GM19463 (cell line): ENCODE data around the gene MCM5.
"Not testable (repeated sequence)": the region's sequence is repeated elsewhere in the genome, so short reads cannot be mapped to it uniquely, and the experiment has no call there.

Experiments used
- ATAC-seq: cut with Tn5 transposase; IDR thresholded peaks from one replicate; pipeline ENCODE4 v1.9.1; 2021; ENCODE audit warnings: mild to moderate bottlenecking, moderate library complexity; ENCODE audit not compliant: unreplicated experiment

The MCM5 gene

DNA sequence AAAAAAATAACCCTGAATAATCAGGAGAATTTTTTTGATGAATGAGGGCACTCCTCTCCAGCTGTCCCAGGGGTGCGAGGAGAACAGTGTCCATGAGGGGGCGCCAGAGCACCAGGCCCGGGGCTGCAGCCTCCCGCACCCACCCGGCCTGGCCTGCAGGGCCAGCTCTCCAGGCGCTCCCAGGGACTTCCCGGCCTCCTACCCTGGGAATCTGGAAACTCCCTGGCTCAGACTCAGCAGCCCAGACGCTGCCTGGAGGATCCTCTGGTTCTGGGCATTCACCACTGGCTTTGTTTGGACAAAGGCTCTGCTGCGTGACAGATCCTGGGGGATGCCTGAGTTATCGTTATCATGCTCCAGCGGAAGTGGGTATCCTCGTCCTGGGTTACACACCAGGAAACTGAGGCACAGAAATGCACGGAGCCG, 31.0 kb downstream of the MCM5 start:
- ATAC-seq = no peak

DNA sequence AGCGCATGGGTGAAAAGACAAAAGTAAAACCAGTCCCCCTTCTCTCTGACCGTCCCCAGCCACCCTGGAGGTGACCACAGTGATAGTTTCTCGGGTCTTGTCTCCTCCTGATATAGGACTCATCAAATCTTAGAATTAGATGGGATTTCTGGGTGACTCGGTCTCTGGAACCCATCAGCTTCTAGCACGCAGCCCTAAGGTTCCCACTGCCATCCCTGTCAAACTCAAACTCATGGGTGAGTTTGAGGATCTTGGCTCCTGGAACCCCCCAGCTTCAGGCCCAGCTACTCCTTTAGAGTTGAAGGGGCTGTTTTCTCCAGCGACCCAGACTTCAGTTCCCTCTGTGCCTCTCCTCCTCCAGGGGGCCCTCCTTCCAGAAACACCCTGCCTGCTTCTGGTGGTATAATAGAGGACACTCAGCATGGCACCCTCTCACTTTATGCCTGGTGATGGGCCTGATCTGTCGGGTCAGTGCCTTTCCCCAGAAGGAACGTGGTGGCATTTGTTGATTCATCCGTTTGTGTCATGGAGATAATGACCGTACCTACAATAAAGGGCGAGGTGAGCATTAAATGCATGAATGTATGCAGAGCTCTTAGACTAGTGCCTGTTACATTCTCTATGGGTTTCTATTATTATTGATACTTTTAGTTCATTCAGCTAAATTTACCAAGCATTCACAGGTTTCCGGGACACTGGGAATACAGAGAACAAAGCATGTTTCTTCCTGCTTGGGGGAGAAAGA, 31.7 kb downstream of the MCM5 start:
- no peak for ATAC-seq

DNA sequence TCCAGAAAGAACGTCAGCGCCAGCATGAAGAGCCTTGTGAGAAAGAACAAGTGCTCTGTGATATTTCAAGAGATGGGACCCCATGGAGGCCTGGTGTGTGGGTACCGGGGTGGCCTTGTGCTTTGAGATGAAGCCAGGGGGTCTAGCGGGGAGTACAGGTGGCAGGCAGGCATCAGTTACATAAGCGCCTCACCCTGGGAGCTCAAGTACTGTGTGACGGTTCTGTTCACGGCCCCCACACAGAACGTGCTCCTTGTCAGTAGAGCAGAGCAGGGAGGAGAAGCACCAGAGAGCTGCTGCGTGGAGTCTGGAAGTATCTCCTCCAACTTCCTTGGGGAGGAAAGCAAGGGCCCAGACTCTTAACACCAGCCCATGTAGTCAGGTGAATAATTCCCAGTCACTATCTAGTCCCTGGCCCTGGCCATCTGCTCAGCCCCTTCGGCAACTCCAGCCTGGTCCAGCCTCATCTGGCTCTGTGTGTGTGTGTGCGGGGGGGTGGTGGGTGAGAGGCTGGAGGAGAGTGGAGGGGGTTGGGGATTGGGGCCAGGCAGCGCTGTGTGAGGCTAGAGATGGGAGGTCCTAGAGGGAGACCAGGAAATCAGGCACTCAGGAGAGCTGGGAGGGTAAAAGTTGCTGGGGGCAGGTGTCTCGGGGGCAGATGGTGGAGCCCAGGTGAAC, 32.4 kb downstream of the MCM5 start:
- ATAC-seq = no peak

DNA sequence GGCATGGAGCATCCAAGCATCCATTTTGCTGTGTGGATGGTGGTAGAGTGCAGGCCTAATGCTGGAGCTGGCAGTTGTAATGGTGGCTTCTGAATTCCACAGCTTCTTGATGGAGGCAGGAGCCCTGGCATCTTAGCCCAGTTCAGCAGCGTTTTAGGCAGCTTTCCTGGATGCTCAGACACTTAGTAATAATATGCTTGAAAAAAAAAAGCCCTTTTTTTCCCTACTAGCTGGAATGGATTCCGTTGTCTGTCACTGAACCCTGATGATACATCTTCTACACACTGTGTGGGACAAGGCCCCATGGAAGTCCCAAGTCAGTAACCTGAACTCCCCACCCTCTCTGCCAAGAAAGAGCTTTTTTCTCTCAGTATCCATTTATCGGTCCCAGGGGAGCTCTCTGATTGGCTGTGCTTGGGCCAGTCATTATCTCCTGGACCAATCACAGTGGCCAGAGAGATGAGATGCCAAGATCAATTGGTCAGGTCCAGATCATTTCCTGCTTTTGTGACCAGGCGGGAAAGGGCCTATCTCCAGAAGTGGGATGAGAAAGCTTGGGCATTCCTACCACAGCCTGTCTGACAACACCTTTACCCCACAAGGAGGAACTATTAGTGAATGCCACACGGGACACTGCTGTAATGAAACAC, 34.2 kb downstream of the MCM5 start:
- no peak for ATAC-seq

DNA sequence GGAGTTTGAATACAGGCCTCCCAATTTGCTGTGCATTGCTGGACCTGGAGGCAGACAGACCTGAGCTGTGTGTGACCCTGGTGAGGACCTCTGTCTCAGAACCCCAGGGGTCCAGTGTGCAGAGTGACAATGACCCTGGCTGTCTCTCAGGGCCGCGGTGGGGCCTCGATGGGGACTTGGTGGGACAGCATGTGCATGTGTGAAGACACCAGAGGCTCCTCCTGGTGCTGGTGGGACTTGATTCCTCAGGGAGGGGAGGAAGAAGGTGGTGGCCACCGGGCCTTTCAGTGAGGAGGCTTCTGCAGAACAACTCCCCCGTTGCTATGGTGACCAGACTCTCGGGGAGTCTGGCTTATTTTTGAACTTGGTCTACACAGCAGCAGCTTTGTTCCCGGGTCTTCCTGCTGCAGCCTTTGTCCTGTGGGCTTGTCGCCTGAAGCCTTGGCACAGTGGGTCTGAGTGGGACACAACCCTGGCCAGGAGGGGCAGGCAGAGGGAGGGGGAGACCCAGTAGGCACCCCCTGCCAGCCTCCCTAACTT, 35.3 kb downstream of the MCM5 start:
- no peak for ATAC-seq

DNA sequence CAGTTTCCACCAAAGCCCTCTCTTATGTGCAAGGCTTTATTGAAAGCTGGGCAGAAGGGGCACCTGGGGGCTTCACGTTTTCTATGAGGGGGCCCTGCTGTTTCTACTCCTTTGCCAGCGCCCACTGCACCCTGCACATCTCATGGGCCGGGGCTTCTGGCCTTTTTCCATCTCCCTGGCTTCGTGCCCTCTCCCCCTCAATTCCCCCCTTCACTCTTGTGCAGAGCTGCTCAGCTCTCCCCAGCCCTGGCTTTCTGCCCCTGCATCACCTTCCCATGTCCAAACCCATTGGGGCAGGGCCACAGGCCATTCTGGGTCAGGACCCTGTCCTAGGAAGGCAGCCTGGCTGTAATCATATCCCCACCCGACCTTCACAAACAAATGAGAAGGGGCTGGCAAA, 36.5 kb downstream of the MCM5 start:
- ATAC-seq = no peak

DNA sequence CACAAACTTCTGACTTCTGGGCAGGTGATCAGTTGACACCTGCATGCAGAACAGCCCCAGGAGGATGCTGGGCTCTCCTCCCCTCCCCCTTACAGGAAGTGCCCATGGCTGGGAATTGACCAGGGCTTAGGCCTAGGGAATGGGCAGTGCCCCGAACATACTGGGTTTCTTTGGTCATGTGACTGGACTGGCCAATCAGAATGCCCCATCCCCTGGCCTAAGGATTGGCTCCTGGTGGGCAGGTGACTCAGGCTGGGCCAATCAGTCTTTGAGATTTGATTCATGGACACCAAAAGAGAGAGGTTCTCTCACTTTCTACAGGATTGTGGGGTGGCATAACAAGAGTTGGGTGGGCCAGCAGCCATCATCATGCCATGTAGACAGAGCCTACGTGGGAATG, 37.1 kb downstream of the MCM5 start:
- ATAC-seq = no peak

DNA sequence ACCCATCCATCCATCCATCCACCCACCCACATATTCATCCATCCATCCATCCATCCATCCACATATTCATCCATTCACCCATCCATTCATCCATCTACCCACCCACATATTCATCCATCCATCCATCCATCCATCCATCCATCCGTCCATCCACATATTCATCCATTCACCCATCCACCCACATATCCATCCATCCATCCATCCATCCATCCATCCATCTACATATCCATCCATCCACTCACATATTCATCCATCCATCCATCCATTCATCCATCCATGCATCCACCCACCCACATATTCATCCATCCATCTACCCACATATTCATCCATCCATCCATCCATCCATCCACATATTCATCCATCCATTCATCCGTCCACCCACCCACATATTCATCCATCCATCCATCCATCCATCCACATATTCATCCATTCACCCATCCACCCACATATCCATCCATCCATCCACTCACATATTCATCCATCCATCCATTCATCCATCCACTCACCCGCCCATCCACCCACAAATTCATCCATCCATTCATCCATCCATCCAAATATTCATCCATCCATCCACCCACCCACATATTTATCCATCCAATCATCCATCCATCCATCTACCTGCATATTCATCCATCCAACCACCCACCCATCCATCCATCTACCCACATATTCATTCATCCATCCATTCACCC, 38.9 kb downstream of the MCM5 start:
- ATAC-seq = not testable (repeated sequence)

DNA sequence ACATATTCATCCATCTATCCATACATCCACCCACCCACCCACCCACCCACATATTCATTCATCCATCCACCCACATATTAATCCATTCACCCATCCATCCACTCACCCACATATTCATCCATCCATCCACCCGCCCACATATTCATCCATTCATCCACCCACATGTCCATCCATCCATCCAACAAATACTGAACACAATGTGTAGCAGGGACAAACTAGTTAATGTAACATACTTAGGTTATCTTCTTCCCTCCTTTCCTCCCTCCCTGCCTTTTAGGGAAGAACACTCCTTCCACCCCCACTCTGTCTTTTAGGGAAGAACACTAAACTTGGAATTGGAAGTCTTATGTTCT, 39.4 kb downstream of the MCM5 start:
- ATAC-seq = no peak

DNA sequence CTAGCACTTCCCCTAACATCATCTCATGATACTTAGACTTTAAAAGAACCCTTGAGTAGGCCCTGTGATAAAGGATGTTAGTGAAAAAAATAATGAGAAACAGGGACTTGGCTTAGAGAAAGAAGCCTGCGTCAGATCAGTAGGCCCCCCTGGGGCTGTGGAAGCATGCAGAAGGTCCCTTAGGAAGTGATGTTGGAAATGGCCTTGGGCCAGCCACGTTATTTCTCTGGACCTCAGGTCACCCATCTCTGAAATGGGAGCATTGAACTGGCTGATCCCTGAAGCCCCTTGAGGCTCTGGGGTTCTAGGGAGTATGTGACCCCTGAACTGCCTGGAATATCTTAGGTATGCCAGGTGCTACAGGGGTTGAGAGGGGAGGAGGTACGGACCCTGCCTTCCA, 40.2 kb downstream of the MCM5 start:
- no peak for ATAC-seq

DNA sequence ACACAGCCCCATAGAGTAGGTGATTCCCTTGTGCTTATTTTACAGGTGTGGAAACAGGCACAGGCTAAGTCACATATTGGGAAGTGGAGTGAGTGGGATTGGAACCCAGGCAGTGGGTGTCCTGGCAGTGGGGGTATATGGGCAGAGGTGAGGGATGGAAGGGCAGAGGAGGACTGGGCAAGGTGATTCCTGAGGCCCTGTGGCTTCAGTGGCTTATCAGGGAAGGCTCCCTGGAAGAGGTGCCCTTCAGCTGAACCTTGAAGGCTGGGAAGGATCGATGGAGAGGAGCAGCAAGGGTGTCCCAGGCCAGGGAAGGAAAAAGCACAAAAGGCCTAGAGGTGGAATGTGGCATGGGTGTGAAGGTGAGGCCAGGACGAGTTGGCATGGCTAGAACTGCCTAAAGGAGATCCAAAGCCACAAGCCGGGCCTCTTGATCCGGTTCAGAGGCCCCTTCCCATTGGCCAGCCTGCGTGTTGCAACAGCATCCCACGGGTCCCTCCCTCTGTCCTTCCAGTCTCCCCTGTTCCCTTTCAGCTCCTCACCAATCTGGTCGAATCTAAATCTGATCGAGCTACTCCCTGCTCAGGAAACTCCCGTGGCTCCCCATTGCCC, 41.7 kb downstream of the MCM5 start:
- ATAC-seq = no peak

DNA sequence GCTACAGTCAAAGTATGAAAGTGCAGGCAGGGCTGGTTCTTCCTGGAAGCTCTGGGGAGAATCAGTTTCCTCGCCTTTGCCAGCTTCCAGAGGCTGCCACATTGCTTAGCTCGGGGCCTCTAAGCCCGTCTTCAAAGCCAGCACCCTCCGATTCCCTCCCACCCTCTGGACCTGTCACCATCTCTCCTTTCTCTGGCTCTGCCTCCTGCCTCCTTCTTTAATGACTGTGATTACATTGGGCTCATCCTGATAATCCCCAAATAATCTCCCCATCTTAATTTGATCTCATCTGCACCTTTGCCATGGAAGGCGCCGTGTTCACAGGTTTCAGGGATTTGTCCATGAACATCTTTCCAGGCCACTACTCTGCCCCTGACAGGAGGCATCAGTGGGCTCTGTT, 42.5 kb downstream of the MCM5 start:
- ATAC-seq = no peak

DNA sequence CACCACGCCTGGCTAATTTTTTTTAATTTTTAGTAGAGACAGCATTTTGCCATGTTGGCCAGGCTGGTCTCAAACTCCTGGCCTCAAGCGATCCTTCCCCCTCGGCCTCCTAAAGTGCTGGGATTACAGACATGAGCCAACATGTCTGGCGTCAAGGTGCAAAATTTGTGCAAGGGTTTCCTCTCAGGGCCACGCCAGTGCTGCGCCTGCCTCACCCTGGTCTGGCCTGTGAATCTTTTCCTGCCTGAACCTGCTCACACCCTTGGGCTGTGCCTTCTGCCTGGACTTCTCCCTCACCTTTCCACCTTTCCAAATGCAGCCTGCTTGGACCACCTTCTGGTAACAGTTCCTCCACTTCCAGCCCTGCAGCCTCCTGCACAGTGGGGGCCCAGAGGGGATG, 43.4 kb downstream of the MCM5 start:
- no peak for ATAC-seq

DNA sequence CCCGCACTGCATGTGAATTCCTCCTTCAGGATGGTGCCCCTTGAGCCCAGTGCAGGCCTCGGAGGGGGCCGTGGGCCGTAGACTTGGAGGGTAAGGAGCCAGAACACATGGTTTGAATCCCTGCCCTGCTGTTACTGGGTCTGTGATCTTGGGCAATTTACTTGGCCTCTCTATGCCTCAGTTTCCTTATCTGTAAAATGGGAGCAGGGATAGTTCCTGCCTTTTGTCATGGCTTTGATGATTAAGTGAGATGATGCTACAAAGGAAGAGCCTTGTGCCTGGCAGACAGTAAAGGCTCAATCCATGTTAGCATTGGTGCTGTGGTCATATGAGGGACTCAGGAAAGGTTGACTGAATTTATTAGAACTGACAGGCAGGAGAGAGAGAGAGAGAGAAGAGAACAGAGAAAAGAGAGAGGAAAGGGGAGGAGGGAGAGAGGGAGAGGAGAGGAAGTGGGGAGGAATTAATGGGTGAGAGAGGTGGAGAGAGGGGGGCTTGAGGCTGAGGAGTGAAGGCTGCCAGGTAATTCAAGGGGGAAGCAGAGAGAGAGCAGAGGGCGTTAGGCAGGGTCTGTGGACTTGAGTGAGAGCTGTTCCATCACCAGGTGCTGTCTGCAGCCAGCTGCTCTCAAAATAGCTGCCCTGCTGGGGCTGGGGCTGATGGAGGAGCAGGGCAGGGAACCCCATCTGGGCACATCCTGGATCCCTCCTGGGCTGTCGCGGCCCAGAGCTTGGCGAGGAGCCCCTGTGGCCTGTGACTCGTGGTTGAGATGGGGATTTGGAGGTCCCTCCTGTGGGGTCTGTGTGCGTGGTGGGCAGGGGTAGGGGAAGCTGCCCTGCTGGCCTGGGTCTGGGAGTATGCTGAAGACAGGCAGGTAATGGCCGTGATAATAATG, 44.1 kb downstream of the MCM5 start:
- no peak for ATAC-seq

DNA sequence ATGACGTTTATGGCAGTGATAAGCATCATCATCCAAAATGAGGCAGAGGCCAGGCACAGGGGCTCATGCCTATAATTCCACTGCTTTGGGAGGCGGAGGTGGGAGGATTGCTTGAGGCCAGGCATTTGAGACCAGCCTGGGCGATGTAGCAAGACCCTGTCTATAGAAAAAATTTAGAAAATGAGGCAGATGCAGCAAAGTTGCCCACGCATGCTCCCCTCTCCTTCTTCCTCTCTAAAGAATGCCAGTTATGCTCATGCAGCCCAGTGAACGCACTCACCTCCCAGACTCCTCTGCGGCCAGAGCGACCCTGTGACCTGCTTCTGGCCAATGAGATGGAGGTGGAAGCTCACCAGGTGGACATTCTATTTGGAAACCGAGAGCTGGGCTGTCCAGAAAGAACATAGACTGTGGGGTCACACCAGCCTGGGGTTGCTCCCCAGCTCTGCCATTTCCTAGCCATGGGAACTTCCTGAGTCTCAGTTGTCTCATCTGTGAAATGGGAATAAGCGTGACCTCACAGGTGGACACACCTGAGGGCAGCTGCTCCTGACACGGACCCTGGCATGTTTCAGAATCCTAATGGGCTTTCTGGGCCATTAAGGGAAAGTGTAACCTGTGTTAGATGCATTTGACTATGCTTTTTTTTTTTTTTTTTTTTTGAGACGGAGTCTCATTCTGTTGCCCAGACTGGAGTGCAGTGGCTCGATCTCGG, 44.9 kb downstream of the MCM5 start:
- no peak for ATAC-seq

DNA sequence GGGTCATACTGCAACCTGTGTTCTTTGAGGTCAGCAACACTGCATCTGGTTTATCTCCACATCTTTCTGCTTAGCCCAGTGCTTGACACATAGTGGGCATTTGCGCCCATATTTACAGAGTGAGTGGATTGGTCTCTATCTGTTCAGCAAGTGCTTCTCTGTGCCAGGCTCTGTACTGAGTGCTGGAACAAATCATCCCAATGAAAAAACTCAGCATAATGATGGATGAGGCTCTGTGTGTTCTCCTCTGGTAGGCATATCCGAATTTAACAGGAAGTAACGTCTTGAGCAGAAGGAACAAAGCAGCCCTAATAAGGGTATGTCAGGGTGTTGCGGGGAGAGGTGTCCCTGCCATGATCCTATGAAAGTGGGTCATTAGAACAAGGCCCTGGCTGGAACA, 46.0 kb downstream of the MCM5 start:
- no peak for ATAC-seq

DNA sequence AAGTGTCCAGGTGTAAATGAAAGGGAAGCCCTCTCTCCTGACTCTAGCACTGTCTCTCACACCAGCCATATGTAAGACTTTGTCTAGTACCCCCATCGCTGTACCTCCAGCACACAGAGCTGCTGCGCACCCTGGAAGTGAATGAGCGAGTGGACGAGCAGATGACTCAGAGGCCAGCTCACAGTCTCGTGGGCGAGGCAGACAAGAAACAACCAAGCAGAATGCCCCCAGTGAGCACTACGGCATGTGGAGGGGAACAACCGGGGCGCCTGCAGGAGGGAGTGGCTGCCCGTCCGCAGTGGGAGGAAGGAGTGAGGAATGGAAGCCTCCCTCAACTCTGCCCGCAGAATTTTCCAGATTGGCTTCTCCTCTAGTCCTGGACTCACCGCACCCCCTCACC, 46.4 kb downstream of the MCM5 start:
- ATAC-seq = no peak

DNA sequence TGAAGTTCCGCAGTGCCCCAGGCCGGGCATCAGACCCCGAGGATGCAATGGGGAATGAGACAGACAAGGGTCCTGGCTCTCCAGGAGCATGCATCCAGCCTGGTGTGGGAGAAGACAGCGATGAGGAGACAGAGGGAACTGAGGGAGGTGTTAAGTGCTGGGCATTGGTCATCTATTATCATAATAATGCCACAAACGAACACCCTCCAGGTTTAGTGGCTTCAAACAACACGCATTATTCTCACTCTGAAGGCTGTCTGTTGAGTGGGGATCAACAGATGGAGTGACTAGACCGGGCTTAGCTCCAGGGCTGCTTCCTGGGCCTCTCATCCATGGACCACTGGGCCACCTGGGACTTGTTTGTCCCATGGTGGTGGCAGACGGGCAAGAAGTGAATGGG, 48.6 kb downstream of the MCM5 start:
- no peak for ATAC-seq
